GM13976 (cell line): ENCODE results near the gene DUSP2.

Experiments used
- DNase-seq: peaks from one replicate; pipeline ENCODE4 v3.0.0; 2012; ENCODE audit warnings: low spot score
- CTCF ChIP-seq: IDR thresholded peaks from 2 replicates; pipeline ENCODE4 v1.5.1; 2012; ENCODE audit warnings: borderline replicate concordance, mild to moderate bottlenecking; ENCODE audit not compliant: insufficient read depth; ENCODE audit errors: extremely low read depth, missing control alignments, control extremely low read depth
- in situ Hi-C: fragments of 300-500 bp; cut with MboI; formaldehyde crosslinking; loops from one replicate; pipeline ENCODE4 v1.12.0; 2022; ENCODE audit warnings: low sequenced_read_pairs, mixed read lengths, inconsistent platforms; ENCODE audit not compliant: unreplicated experiment

The DUSP2 gene

GRCh38 chr2:96134421-96134820 is 10.8 kb downstream of the DUSP2 start:
- in situ Hi-C loops: loop anchor here (5.0 kb wide), 1 partner anchor 128 kb away; no protein-coding TSS in a partner anchor
- TF ChIP-seq CTCF: no peak
- DNase-seq: no peak

- no peak for TF ChIP-seq CTCF
- DNase-seq: no peak
- in situ Hi-C loops: loop anchor here (5.0 kb wide), 1 partner anchor 130 kb away; no protein-coding TSS in a partner anchor
Measured at GRCh38 chr2:96131813-96132745, 13.2 kb downstream of the DUSP2 start.

- no peak for DNase-seq
- TF ChIP-seq CTCF: no peak
- in situ Hi-C loops: loop anchor here (5.0 kb wide), 1 partner anchor 131 kb away; no protein-coding TSS in a partner anchor
Measured at GRCh38 chr2:96131152-96131812, 14.0 kb downstream of the DUSP2 start.

- no peak for TF ChIP-seq CTCF
- DNase-seq: no peak
- in situ Hi-C loops: loop anchor here (5.0 kb wide), 1 partner anchor 132 kb away; no protein-coding TSS in a partner anchor
Measured at GRCh38 chr2:96130483-96130882, 14.8 kb downstream of the DUSP2 start.

DNA sequence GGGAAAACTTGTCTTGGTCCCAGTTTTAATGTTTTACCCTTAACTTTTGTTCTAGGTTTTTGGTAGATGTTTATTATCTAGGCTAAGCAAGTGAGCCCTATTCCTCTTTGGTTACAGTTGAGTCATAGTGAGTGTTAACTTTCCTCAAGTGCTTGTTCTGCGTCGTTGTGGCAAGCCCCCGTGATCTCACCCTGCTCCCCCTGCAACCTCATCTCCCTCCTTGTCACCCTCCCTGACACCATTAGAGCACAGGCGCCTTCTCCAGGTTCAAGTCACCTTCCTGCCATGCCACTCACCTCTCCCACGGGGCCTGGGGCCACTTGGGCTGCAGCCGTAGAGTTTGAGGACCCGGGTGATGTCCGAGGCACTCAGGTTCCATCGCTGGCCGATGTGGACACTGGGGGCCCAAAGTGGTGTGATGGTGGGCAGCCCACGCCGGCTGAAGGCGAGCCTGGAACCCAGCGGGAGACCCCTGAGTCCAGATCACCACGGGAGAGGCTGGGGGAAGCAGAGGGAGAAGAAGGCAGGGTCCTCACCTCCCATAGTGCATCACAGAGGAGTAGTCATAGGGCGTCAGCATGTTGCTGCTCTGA is 15.6 kb downstream of the DUSP2 start:
- no peak for TF ChIP-seq CTCF
- no peak for DNase-seq
- in situ Hi-C loops: loop anchor here (5.0 kb wide), 1 partner anchor 133 kb away; no protein-coding TSS in a partner anchor

GRCh38 chr2:96128456-96128855 is 16.8 kb downstream of the DUSP2 start:
- DNase-seq: no peak
- in situ Hi-C loops: no loop called here
- TF ChIP-seq CTCF: no peak
